ENCODE measurements around the gene ZBTB42.

The ZBTB42 gene

DNA sequence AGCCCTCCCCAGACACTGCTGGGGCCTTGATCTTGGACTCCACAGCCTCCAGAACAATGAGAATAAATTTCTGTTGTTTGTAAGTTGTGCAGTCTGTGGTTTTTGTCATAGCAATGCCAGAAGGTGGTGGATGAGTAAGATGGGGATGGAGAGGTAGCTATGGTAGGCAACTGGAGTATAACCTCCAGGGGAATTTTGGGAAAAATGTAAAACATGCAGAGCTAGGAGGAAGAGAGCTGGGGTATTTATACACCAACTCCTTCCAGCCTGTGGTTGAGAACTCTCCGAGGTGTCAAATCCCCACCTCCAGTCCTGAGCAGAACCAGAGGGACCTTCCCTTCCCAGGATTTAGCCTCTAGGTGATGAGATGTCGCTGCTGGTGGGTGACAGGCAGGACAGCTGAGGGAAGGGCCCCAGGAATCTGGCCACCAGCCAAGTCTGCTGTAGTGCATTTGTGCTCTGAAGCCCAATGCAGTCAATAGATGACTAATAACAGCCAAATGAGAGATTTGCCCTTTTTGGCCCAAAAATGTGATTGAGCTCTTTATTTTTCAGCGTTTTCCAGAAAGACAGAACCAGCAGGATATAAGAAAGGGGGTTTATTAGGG is 45.0 kb downstream of the ZBTB42 start:
- no peak overlapping the region for H4K91ac ChIP-seq (ENCODE audit: low read length)
- no peak overlapping the region for H3K23ac ChIP-seq (ENCODE audit: low read length in 2 of 2)
- no peak for DNase-seq
- H2BK5ac ChIP-seq (ENCODE audit: low read depth, low read length, poor library complexity, severe bottlenecking) = no peak overlapping the region
- H4K8ac ChIP-seq (ENCODE audit: low read length) = no peak overlapping the region
- no peak overlapping the region for H3K4me3 ChIP-seq (ENCODE audit: insufficient read depth in 1 of 2, low read depth in 1 of 2, low read length in 2 of 2)
- H3K36me3 ChIP-seq (ENCODE audit: control insufficient read depth in 1 of 2, insufficient read depth in 2 of 2, low read depth in 1 of 2, low read length in 2 of 2) = no peaks in the 10 kb centered on the region
- no peak overlapping the region for H2AFZ ChIP-seq (ENCODE audit: low read depth, low read length)
- no peak overlapping the region for H3K14ac ChIP-seq (ENCODE audit: low read length in 2 of 2)
- peaks cover 46 to 76% of the 10 kb centered on the region in 2 experiments for H3K27me3 ChIP-seq (ENCODE audit: control insufficient read depth in 1 of 2, insufficient read depth in 1 of 2, low read length in 2 of 2)
- no peak overlapping the region for H3K9ac ChIP-seq (ENCODE audit: low read length)
- H2BK15ac ChIP-seq (ENCODE audit: low read depth, poor library complexity, severe bottlenecking) = no peak overlapping the region
- H3K4ac ChIP-seq (ENCODE audit: low read depth in 1 of 2, low read length in 2 of 2) = no peak overlapping the region
- no peak overlapping the region for H3K4me2 ChIP-seq (ENCODE audit: low read length, poor library complexity, severe bottlenecking)
- WGBS = 60% methylated on average over 2 of the region's 3 CpGs
- no peak overlapping the region for H2AK5ac ChIP-seq (ENCODE audit: low read length, severe bottlenecking)
- H2BK12ac ChIP-seq (ENCODE audit: low read length in 2 of 2) = no peak overlapping the region
- H3K9me3 ChIP-seq (ENCODE audit: control insufficient read depth, low read length) = no peaks in the 10 kb centered on the region
- no peak overlapping the region for H2BK120ac ChIP-seq (ENCODE audit: low read depth, low read length)
- no peaks in the 10 kb centered on the region for H3K79me1 ChIP-seq (replicated peaks; ENCODE audit: low read length, poor library complexity, severe bottlenecking)
- no peak overlapping the region for H3K18ac ChIP-seq (ENCODE audit: low read depth in 1 of 2, low read length in 2 of 2)
- H3K27ac ChIP-seq (ENCODE audit: low read length, poor library complexity, severe bottlenecking) = no peak overlapping the region
- peaks cover 19% of the 10 kb centered on the region for H3K4me1 ChIP-seq (ENCODE audit: control insufficient read depth, insufficient read depth, low read depth, low read length)

GRCh38 chr14:104852280-104852663 is 51.4 kb downstream of the ZBTB42 start:
- H3K9me3 ChIP-seq (ENCODE audit: control insufficient read depth, low read length) = no peaks in the 10 kb centered on the region
- DNase-seq = no peak
- no peaks in the 10 kb centered on the region for H3K79me1 ChIP-seq (replicated peaks; ENCODE audit: low read length, poor library complexity, severe bottlenecking)
- no peak overlapping the region for H3K14ac ChIP-seq (ENCODE audit: low read length in 2 of 2)
- no peak overlapping the region for H3K4me2 ChIP-seq (ENCODE audit: low read length, poor library complexity, severe bottlenecking)
- H2AK5ac ChIP-seq (ENCODE audit: low read length, severe bottlenecking) = no peak overlapping the region
- H2AFZ ChIP-seq (ENCODE audit: low read depth, low read length) = no peak overlapping the region
- H3K36me3 ChIP-seq (ENCODE audit: control insufficient read depth in 1 of 2, insufficient read depth in 2 of 2, low read depth in 1 of 2, low read length in 2 of 2) = no peaks in the 10 kb centered on the region
- H3K27ac ChIP-seq (ENCODE audit: low read length, poor library complexity, severe bottlenecking) = no peak overlapping the region
- no peak overlapping the region for H3K23ac ChIP-seq (ENCODE audit: low read length in 2 of 2)
- H2BK15ac ChIP-seq (ENCODE audit: low read depth, poor library complexity, severe bottlenecking) = no peak overlapping the region
- H3K18ac ChIP-seq (ENCODE audit: low read depth in 1 of 2, low read length in 2 of 2) = no peak overlapping the region
- H2BK5ac ChIP-seq (ENCODE audit: low read depth, low read length, poor library complexity, severe bottlenecking) = no peak overlapping the region
- no peak overlapping the region for H4K91ac ChIP-seq (ENCODE audit: low read length)
- no peaks in the 10 kb centered on the region for H3K4me1 ChIP-seq (ENCODE audit: control insufficient read depth, insufficient read depth, low read depth, low read length)
- H4K8ac ChIP-seq (ENCODE audit: low read length) = no peak overlapping the region
- H3K4me3 ChIP-seq (ENCODE audit: insufficient read depth in 1 of 2, low read depth in 1 of 2, low read length in 2 of 2) = no peak overlapping the region
- WGBS = 77% methylated on average over 8 of the region's 8 CpGs
- H3K9ac ChIP-seq (ENCODE audit: low read length) = no peak overlapping the region
- peaks cover 23 to 50% of the 10 kb centered on the region in 2 experiments for H3K27me3 ChIP-seq (ENCODE audit: control insufficient read depth in 1 of 2, insufficient read depth in 1 of 2, low read length in 2 of 2)
- no peak overlapping the region for H3K4ac ChIP-seq (ENCODE audit: low read depth in 1 of 2, low read length in 2 of 2)
- H2BK12ac ChIP-seq (ENCODE audit: low read length in 2 of 2) = no peak overlapping the region
- no peak overlapping the region for H2BK120ac ChIP-seq (ENCODE audit: low read depth, low read length)
